T-helper 9 cell (primary cell): ENCODE results near the gene GOLGA8F.
"Not testable (repeated sequence)": the region's sequence is repeated elsewhere in the genome, so short reads cannot be mapped to it uniquely, and the experiment has no call there.

ENCODE experiments used
- DNase-seq: peaks from one replicate; pipeline ENCODE4 v3.0.0-alpha.2; 2020
- total RNA-seq, 2 donors: gene quantifications; one replicate each; lab custom pipeline; 2026; lab: John Stamatoyannopoulos, UW

Gene GOLGA8F, protein sequence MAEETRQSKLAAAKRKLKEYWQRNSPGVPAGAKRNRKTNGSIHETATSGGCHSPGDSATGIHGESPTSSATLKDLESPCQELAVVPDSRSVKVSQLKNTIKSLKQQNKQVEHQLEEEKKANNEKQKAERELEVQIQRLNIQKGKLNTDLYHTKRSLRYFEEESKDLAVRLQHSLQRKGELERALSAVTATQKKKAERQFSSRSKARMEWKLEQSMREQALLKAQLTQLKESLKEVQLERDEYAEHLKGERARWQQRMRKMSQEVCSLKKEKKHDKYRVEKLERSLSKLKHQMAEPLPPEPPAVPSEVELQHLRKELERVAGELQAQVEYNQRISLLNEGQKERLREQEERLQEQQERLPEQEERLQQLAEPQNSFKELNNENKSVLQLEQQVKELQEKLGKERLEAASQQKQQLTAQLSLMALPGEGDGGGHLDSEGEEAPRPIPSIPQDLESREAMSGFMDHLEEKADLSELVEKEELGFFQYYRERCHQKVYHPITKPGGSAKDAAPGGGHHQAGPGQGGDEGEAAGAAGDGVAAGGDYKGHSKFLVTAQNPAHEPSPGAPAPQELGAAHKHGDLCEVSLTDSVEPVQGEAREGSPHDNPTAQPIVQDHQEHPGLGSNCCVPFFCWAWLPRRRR
- total RNA-seq = 0 reads per million in 2 donors

DNA sequence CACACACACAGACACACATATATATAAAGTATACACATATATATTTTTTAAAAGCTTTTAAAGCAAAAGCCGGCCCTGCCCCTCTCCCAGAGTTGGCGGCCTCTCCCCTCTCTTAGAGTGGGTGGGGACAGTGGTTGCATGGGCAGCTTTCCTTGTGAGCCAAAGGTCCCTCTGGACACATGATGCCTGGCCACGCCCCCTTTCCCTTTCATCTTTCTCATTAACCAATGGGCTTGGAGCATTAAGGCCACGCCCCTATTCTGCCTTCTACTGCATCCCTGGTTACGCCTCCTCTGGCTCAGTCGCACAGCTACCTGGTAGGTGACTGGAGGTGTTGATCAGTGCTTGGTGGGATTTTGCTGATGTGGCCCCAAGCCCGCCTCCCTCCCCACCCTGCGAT is at the start of gene GOLGA8F:
GOLGA8F (plus strand) TSS at position 301 of the 400 bp plus-strand sequence; CDS start at position 399, 98 bp downstream.
- not testable (repeated sequence) for DNase-seq

DNA sequence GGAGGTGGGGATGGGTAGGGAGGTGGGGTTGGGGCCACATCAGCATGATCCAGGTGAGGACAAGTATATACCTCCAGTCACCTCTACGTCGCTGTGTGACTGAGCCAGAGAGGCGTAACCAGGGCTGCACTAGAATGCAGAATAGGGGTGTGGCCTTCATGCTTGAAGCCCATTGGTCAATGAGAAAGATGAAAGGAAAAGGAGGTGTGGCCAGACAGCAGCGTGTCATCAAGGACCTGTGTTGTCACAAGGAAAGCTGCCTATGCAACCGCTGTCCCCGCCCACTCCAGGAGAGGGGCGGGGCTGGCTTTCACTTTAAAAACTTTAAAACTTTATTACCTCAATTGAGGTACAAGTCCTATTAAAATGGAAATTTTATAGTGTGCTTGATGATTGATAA is 20.5 kb upstream of the GOLGA8F start, which contains the start of gene GOLGA6L24:
GOLGA6L24 (minus strand) TSS at position 101 of the 400 bp plus-strand sequence; CDS start at position 40, 61 bp downstream.
- not testable (repeated sequence) for DNase-seq

DNA sequence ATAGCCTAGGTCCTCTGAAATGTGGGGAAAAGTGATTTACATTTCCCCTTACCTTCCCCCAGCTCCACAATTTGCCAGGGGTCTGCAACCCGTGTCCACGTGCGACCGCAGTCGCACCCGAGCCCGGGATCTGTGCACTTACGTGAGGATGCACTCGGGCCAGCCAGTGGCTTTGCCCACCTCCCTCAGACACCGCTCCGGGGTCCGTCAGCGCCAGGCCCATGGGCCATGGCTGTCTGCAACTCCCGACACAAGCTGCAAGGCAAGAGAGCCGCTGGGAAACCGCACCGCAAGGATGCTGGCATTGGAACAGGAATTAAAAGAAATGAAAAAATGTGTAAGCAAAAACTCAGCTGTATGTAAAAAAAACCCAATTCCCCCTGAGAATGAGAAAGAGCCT is 13.0 kb upstream of the GOLGA8F start:
- not testable (repeated sequence) for DNase-seq

DNA sequence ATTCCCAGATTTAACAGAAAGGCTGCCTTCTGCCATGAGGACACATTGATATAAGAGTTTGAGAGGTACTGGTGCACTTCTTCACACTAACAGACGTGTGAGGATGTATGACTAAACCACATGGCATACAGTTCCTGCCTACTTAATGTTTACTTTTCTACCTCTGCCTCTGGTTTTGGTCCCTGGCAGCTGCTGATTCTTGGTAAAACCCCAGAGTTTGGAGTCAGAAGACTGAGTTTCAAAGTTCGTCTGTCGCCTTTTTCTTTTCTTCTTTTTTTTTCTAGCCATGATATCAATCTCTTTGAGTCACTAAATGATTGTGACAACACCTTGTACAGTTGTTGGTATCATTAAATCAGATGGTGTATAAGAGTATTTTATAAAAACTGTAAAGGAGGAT is 1.6 kb downstream of the GOLGA8F start:
- DNase-seq = not testable (repeated sequence)

DNA sequence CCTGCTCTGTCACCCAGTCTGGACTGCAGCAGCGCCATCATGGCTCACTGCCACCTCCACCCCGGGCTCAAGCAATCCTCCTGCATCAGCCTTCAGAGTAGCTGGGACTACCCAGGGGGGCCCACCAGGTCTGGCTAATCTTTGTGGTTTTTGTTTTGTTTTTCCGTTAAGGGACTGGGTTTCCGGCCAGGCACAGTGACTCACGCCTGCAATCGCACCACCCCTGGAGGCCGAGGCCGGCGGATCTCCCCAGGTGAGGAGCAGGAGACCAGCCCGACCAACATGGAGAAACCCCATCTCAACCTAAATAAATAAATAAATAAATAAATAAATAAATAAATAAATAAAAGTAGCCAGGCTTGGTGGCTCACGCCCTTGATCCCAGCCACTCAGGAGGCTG is 17.6 kb downstream of the GOLGA8F start:
- DNase-seq = not testable (repeated sequence)

DNA sequence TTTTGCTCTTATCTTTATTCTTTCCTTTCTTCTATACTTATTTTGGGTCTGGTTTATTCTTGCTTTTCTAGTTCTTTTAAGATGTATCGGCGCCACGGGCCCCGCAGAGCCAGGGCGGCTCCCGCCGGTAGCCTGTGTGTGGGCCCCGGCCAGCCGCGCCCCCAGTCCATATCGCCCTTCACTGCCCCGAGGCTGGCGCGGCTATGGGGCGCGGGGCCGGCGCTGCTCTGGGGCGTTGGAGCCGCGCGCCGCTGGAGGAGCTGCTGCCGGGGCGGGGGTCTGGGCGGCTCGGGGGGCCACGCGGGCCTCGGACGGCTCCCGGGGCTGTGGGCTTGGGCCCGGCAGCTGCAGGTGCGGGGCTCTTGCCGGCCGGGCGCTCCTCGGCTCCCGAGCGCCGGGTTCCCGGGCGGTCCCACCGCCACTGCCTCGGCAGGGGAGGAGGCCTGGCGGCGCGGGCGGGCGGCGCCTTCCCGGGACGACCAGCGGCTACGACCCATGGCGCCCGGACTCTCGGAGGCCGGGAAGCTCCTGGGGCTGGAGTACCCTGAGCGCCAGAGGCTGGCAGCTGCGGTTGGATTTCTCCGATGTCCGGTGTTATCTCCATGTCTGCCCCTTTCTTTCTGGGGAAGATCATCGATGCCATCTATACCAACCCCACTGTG is 24.4 kb downstream of the GOLGA8F start:
- DNase-seq = not testable (repeated sequence)

DNA sequence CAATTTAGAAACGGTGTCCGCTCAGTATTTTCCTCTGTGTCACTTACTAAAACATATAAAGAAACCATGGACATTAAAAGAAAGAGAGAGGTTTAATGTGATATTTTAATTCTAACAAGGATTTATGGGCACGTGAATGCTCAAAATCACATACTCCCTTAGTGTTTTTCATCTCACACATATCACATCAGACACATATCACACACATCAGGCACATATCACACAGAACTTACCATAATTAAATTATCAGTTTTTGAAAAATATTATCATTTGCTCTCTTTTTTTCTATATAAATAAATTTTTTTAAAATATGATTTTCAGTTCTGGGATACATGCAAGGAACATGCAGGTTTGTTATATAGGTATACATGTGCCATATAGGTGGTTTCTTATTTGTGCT is 42.0 kb downstream of the GOLGA8F start:
- not testable (repeated sequence) for DNase-seq

DNA sequence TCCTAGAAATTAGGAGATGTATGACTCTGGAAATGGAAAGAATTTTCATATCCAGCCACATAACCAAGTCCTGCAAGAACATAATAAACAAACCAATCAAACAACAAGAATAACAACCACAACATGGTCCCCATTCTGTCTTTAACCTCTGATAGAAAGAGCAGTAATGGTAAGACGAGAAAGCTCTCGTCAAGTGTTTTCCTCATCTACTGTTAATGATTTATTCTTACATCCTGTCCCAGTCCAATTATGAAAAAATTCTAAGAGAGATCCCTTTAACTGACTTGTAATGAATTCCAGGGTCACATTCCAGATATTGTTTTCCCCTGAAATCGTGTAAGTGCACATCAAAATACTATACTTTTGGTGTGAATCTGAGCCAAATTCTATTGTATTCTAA is 57.1 kb downstream of the GOLGA8F start:
- not testable (repeated sequence) for DNase-seq
